NOMO-1 treated with DMSO at 0.1 percent for 48 hours (cell line): ENCODE results near the gene GRAMD1C.
A peak's percentile ranks its signal among the peaks of the same experiment; 100 is the strongest.
"Not testable (repeated sequence)": the region's sequence is repeated elsewhere in the genome, so short reads cannot be mapped to it uniquely, and the experiment has no call there.

Experiments used
- DNase-seq: peaks from one replicate; lab custom pipeline; 2025; ENCODE audit not compliant: unreplicated experiment; lab: John Stamatoyannopoulos, UW

The GRAMD1C gene

DNA sequence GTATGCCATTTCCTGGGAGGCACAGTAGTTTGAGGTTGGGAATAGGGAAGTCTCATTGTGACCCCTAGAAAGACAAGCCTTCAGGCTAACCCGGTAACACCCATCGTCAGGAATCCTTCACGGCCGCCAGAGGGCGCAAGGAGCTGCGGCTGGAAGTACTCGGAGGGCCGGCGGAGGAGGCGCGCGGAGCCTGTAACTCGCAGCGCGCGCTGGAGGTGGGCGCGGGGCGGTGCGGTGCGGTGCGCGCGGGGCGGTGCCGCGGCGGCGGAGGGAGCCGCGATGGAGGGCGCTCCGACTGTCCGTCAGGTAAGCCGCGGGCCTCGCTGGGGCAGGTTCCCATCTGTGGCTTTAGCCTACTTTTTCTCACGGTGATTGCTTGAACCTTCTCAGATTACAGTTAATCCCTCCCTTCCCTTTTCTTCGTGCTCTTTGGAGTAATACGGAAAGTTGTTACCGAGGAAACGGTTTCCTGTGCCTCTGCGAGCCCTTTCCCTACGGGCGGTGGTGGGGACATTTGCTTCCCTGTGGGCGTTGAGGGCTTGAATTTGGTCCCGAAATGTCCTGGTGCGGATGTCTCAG is at the start of gene GRAMD1C:
TSS of gene GRAMD1C (plus strand) at position 158 of the 579 bp plus-strand sequence. CDS start at position 280, 122 bp downstream.
- DNase-seq, result peak; percentile 84

GRCh38 chr3:113791381-113791780 is 47.2 kb upstream of the GRAMD1C start:
- no peak for DNase-seq

DNA sequence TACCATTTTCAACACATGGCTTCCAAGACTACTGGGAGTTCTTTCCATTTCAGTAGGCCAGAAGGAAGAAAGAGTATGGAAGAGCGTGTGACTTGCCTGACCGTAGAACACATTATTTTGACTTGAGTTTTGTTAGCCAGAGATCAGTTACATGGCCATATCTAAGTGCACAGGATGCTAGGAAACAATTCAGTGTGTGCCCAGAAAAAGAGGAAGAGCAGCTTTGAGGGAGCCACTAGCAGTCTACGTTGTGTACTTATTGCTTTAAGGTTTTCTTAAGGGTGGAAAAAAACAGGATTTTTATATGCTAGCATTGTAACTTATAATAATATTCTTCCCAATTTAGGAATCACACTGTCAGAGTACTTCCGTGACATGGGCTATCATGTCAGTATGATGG is 44.1 kb upstream of the GRAMD1C start:
- DNase-seq, result no peak

GRCh38 chr3:113795693-113796092 is 42.9 kb upstream of the GRAMD1C start:
- DNase-seq, result no peak

DNA sequence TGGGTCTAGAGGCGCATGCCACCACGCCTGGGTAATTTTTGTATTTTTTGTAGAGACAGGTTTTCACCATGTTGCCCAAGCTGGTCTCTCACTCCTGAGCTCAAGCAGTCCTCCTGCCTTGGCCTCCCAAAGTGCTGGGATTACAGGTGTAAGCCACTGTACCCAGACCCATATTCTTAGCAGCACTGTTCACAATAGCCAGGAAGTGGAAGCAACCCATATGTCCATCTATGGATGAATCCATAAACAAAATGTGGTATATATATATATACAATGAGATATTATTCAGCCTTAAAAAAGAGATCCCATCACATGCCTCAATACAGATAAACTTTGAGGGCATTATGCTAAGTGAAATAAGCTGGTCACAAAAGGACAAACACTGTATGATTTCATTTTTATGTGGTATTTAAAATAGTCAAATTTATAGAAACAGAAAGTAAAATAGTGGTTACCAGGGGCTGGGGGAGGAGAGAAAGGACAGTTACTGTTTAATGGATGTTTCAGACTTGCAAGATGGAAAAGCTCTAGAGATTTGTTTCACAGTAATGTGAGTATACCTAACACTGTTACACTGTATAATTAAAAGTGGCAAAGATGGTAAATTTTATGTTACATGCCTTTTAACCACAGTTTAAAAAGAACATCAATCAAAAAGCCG is 35.7 kb upstream of the GRAMD1C start:
- no peak for DNase-seq

DNA sequence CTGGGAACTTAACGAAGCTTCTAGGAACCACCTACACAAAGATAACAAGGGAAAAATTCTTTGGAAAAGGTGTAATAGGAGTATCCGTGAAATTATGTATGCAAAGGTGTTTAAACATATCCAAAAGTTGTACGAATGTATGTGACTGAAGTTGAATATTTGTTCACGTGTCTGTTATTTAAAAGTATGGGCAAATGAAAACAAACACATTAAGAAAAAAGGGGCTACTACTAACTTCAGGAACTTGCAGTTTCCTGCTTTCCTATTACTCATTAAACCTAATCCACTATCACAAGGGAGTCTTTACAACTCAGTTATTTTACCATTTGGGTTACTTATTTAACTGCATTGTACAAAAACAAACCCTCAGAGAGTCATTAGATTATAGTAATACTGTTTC is 33.9 kb upstream of the GRAMD1C start:
- DNase-seq, result no peak

- no peak for DNase-seq
Observed at GRCh38 chr3:113805249-113805648, 33.3 kb upstream of the GRAMD1C start.

- DNase-seq, result no peak
Observed at GRCh38 chr3:113812854-113813253, 25.7 kb upstream of the GRAMD1C start.

DNA sequence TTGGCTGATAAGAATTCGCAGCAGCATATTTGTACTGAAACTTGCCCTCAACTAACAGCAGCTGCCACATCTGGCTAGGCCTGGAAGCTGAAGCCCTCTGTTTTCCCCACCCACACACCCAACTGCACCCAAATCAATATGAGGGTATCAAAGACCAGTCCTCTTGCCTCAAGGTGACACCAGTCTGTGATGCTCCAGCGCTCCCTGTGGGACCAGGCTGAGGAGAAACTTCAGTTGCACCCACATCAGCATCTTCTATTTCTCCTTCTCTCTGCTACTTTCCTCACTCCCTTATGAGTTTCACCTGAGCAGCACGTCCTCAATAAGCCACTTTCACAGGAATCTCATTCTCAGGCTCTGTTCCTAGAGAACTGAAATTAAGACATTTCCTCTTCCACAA is 18.7 kb upstream of the GRAMD1C start:
- no peak for DNase-seq

- DNase-seq, result no peak
Observed at GRCh38 chr3:113825090-113825489, 13.5 kb upstream of the GRAMD1C start.

- peak; percentile 58 for DNase-seq
Observed at GRCh38 chr3:113828600-113828999, 10.0 kb upstream of the GRAMD1C start.

- no peak for DNase-seq
Observed at GRCh38 chr3:113829576-113830354, 8.8 kb upstream of the GRAMD1C start.

- DNase-seq, result no peak
Observed at GRCh38 chr3:113831103-113831355, 7.6 kb upstream of the GRAMD1C start.

GRCh38 chr3:113832477-113833164 is 6.0 kb upstream of the GRAMD1C start:
- no peak for DNase-seq

GRCh38 chr3:113834983-113835382 is 3.6 kb upstream of the GRAMD1C start:
- no peak for DNase-seq

GRCh38 chr3:113839551-113839950 is 963 bp downstream of the GRAMD1C start:
- DNase-seq, result no peak

DNA sequence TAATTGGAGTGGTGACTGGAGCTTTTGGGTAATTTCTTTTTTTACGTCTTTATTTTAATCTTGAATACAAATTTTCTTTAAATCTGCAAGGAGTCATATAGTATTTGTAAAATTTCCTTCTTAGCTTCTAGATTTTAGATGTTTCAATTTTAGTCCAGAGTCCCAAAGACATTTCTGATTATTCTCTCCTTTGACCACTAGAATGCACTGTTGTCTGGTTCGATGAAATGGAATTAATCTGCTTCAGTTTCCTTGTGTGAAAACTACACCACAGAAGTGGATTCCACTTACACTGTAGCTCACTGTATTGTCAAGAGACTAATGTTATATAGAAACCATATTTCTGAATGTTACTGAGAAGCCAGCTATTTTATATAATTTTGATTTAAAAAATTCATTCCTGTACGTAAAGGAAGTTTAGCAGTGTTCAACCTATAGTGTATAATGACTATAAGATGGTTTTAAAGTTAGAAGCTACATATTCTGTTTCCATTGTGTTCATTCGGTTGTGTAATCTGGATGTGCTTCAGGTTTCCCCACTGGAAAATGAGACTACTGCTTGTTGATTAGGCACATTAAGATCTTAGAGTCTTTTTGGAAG is 6.1 kb downstream of the GRAMD1C start:
- DNase-seq, result peak; percentile 39

DNA sequence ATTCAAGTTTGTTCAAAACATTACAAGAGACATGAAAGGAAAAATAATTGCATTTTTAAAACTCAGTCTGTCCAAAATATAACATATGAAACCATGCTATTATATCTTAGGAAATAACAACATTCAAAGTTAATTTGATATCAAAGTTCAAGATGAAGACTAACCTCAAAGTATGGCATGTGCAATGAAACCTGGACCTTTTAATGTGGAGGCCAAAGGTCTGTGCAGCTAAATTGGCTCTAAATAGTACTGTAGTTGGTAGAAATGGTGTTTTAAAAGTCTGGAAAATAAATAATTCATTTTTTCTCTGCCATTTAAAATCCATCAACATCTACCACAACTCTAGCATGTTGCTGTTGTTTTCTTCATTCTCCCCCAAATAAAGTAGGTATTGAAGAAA is 8.7 kb downstream of the GRAMD1C start:
- DNase-seq, result no peak

- peak; percentile 15 for DNase-seq
Observed at GRCh38 chr3:113847664-113848461, 9.3 kb downstream of the GRAMD1C start.

DNA sequence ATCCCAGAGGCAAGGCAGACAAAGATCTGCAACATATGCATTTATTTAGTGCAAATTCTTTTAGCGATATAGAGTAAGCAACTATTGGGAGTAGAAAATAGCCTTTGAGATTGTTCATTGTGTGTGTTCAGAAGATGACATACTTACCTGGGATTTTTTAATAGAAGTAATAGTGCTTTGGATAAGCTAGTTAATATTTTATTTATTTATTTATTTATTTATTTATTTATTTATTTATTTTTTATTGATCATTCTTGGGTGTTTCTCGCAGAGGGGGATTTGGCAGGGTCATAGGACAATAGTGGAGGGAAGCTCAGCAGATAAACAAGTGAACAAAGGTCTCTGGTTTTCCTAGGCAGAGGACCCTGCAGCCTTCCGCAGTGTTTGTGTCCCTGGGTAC is 10.5 kb downstream of the GRAMD1C start:
- not testable (repeated sequence) for DNase-seq

DNA sequence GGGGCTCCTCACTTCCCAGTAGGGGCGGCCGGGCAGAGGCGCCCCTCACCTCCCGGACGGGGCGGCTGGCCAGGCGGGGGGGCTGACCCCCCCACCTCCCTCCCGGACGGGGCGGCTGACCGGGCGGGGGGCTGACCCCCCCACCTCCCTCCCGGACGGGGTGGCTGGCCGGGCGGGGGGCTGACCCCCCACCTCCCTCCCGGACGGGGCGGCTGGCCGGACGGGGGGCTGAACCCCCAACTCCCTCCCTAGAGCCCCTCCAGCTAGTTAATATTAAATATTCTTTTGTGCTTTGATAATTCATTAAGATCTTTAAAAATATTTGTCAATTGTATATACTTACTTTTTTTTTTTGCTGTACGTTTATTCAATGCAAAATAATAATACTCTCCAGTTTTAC is 11.3 kb downstream of the GRAMD1C start:
- not testable (repeated sequence) for DNase-seq
